DMS53 treated with DMSO at 0.1 percent for 48 hours (cell line): ENCODE data around the gene SFT2D3.

Experiments
- DNase-seq: peaks from one replicate; lab custom pipeline; 2025; ENCODE audit not compliant: unreplicated experiment; lab: John Stamatoyannopoulos, UW

Gene SFT2D3

GRCh38 chr2:127706215-127706990 lies 5.1 kb downstream of the SFT2D3 start:
- no peak for DNase-seq

GRCh38 chr2:127707890-127708648 lies 6.8 kb downstream of the SFT2D3 start:
- DNase-seq, result no peak

GRCh38 chr2:127709336-127709735 lies 8.0 kb downstream of the SFT2D3 start:
- DNase-seq, result no peak

- no peak for DNase-seq
These were observed 11.7 kb downstream of the SFT2D3 start for GRCh38 chr2:127712999-127713398.

GRCh38 chr2:127713562-127713961 lies 12.3 kb downstream of the SFT2D3 start:
- DNase-seq, result no peak

- no peak for DNase-seq
These were observed 14.6 kb downstream of the SFT2D3 start for GRCh38 chr2:127715778-127716449.

- no peak for DNase-seq
These were observed 17.0 kb downstream of the SFT2D3 start for GRCh38 chr2:127718271-127718670.

GRCh38 chr2:127719301-127720218 lies 18.3 kb downstream of the SFT2D3 start:
- no peak for DNase-seq

GRCh38 chr2:127721311-127721977 lies 20.1 kb downstream of the SFT2D3 start:
- DNase-seq, result no peak

- DNase-seq, result no peak
These were observed 20.7 kb downstream of the SFT2D3 start for GRCh38 chr2:127721978-127722355.

- DNase-seq, result no peak
These were observed 21.5 kb downstream of the SFT2D3 start for GRCh38 chr2:127722807-127723206.

- DNase-seq, result no peak
These were observed 25.0 kb downstream of the SFT2D3 start for GRCh38 chr2:127726158-127726880.

GRCh38 chr2:127733113-127733815 lies 32.0 kb downstream of the SFT2D3 start:
- DNase-seq, result no peak

GRCh38 chr2:127733816-127734537 lies 32.7 kb downstream of the SFT2D3 start:
- DNase-seq, result no peak

GRCh38 chr2:127735044-127735443 lies 33.7 kb downstream of the SFT2D3 start:
- no peak for DNase-seq

- no peak for DNase-seq
These were observed 34.5 kb downstream of the SFT2D3 start for GRCh38 chr2:127735537-127736399.

GRCh38 chr2:127737892-127738291 lies 36.6 kb downstream of the SFT2D3 start:
- no peak for DNase-seq
